Measurements from ENCODE around the gene AGAP3. TPM values are rescaled to one million over a fixed set of nuclear protein-coding genes. Genes with fewer than 3 reads are reported as not detected.

Gene AGAP3
- total RNA-seq, 1 experiment from 2014 or later, result 115 TPM

DNA sequence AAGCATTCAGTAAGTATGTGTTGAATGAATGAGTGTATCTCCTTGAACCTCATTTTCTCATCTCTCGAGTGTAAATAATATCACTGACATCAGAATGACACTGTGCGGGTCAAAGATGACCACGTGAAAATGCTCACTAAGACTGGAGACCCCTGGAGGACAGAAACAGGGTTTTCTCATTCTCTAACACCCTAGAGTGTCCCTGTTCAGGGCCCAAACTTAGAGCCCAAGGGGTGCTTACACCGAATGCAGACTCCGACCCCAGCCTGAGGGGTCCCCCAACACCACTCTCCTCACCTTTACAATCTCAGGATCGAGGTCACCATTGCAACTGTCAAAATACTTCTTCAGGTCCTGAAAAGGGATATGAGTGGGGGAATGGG is 30.0 kb upstream of the AGAP3 start:
- POLR2A ChIA-PET (ENCODE audit: low non-redundant PET), result no interaction called here

DNA sequence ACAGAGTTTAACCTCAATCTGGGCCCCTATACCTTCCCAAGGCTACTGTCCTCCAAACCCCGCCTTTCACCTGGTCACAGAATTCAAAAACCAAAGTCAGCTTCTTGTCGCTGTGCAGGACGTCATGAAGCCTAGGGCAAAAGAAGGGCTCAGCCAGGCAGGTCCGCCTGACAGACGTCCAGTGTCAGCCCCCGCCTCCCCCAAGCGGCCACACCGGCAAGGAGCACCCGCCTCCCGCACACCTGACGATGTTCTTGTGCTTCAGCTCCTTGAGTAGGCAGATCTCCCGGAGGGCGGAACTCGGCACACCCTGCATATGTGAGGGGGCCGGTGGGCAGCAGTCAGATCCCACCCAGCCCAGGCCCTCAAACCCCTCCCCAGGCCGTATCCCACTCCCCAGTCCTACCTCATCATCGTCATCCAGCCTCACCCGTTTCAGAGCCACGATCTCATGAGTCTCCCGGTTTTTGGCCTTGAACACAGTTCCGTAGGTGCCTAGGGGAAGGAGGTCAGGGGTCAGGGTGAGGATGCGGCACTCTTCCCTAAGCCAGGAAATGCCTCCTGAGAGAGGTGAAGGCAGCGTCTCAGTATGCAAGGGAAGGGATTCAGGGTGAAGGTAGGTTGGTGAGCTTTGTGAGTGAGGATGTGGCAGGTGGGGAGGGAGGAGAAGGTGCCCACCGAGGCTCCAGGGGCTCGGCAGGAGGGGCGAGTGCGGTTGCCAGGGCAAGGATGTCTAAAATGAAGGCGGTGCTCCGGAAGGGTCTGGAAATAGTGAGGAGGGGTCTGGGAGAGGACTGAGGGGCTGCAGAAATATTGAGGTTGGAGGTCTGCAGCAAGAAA is 29.4 kb upstream of the AGAP3 start:
- Histone ChIP-seq H3K4me3 (ENCODE audit: low read depth, low read length, poor library complexity, severe bottlenecking) (peak overlapping the region; percentile 99), H3K36me3 (ENCODE audit: insufficient read depth, low read length, poor library complexity, severe bottlenecking) (no peaks in the 10 kb centered on the region), H3K27me3 (replicated peaks; ENCODE audit: insufficient read depth, low read depth, low read length, poor library complexity) (no peaks in the 10 kb centered on the region), H3K9me3 (ENCODE audit: low read depth, low read length, poor library complexity, severe bottlenecking) (no peaks in the 10 kb centered on the region), H3K4me1 (ENCODE audit: insufficient read depth, low read length, poor library complexity, severe bottlenecking) (peaks cover 30% of the 10 kb centered on the region), H3K27ac (ENCODE audit: low read depth, low read length, poor library complexity, severe bottlenecking) (peak overlapping the region; percentile 45)
- POLR2A ChIA-PET (ENCODE audit: low non-redundant PET), result no interaction called here
- no peak for DNase-seq (ENCODE audit: low spot score)
- CTCF ChIA-PET, result no interaction called here
- intact Hi-C loops (cut with micrococcal nuclease; ENCODE audit: unreplicated experiment), result loop anchor here (5.0 kb wide), 1 partner anchor 175 kb away; the partner anchor contains the start of gene CHPF2
- no TSS peak for BruUV-seq (replicated peaks)
- TF ChIP-seq CTCF (conservative IDR thresholded peaks at IDR 0.05; ENCODE audit: low read depth, low read length) (no peak), EZH2 (IDR thresholded peaks at IDR 0.05; ENCODE audit: borderline replicate concordance, low read depth, low read length, poor library complexity, severe bottlenecking) (no peak)

More for the DNA sequence above, 30.0 kb upstream of the AGAP3 start:
- Histone ChIP-seq H3K27me3 (replicated peaks; ENCODE audit: insufficient read depth, low read depth, low read length, poor library complexity) (no peaks in the 10 kb centered on the region), H3K36me3 (ENCODE audit: insufficient read depth, low read length, poor library complexity, severe bottlenecking) (no peaks in the 10 kb centered on the region), H3K4me3 (ENCODE audit: low read depth, low read length, poor library complexity, severe bottlenecking) (no peak overlapping the region), H3K9me3 (ENCODE audit: low read depth, low read length, poor library complexity, severe bottlenecking) (no peaks in the 10 kb centered on the region), H3K27ac (ENCODE audit: low read depth, low read length, poor library complexity, severe bottlenecking) (no peak overlapping the region), H3K4me1 (ENCODE audit: insufficient read depth, low read length, poor library complexity, severe bottlenecking) (peaks cover 24% of the 10 kb centered on the region)
- intact Hi-C loops (cut with micrococcal nuclease; ENCODE audit: unreplicated experiment), result loop anchor here (5.0 kb wide), 1 partner anchor 176 kb away; the partner anchor contains the start of gene CHPF2
- TF ChIP-seq EZH2 (IDR thresholded peaks at IDR 0.05; ENCODE audit: borderline replicate concordance, low read depth, low read length, poor library complexity, severe bottlenecking), result no peak
- no peak for TF ChIP-seq CTCF (conservative IDR thresholded peaks at IDR 0.05; ENCODE audit: low read depth, low read length)
- no TSS peak for BruUV-seq (replicated peaks)
- no peak for DNase-seq (ENCODE audit: low spot score)
- CTCF ChIA-PET, result no interaction called here

DNA sequence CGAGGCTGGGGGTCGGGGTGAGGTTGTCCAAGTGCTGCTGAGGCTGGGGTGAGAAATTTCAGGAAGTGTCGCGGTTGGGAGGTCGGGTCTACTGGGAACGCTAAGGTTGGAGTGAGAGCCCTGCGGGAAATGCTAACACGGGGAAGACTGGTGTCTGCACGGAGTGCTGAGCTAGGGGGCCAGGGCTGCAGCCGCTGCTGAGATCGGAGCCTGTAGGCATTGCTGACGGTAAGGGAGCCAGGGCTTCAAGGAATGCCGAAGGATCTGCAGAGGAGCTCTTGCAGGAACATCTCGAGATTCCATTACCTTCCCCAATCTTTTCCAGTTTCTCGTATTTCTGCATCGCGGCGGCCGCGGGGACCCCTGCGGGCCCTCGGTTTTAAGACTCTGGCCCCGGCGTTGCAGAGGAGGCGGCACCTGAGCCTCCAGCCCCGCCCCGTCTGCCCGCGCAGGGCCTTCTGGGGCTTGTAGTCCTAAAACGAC is 28.7 kb upstream of the AGAP3 start, which contains the start of gene CDK5:
CDK5 (minus strand) TSS at position 392 of the 483 bp plus-strand sequence; CDS start at position 343, 49 bp downstream.
- Histone ChIP-seq H3K9me3 (ENCODE audit: low read depth, low read length, poor library complexity, severe bottlenecking) (no peaks in the 10 kb centered on the region), H3K36me3 (ENCODE audit: insufficient read depth, low read length, poor library complexity, severe bottlenecking) (no peaks in the 10 kb centered on the region), H3K4me1 (ENCODE audit: insufficient read depth, low read length, poor library complexity, severe bottlenecking) (peaks cover 34% of the 10 kb centered on the region), H3K27me3 (replicated peaks; ENCODE audit: insufficient read depth, low read depth, low read length, poor library complexity) (no peaks in the 10 kb centered on the region), H3K4me3 (ENCODE audit: low read depth, low read length, poor library complexity, severe bottlenecking) (peak within 1 kb of the TSS; percentile 99), H3K27ac (ENCODE audit: low read depth, low read length, poor library complexity, severe bottlenecking) (peak within 1 kb of the TSS; percentile 78)
- intact Hi-C loops (cut with micrococcal nuclease; ENCODE audit: unreplicated experiment), result loop anchor here (5.0 kb wide), 1 partner anchor 175 kb away; the partner anchor contains the start of gene CHPF2
- TF ChIP-seq EZH2 (IDR thresholded peaks at IDR 0.05; ENCODE audit: borderline replicate concordance, low read depth, low read length, poor library complexity, severe bottlenecking), result no peak
- TF ChIP-seq CTCF (conservative IDR thresholded peaks at IDR 0.05; ENCODE audit: low read depth, low read length), result no peak
- ChIA-PET POLR2A (ENCODE audit: low non-redundant PET) (no interaction called here), CTCF (no interaction called here)
- no TSS peak for BruUV-seq (replicated peaks)
- no peak for DNase-seq (ENCODE audit: low spot score)
